Bone marrow (tissue), 2 donors: Measurements from ENCODE around the gene GAL3ST1.
A peak's percentile ranks its signal among the peaks of the same experiment; 100 is the strongest.
"Not testable (repeated sequence)": the region's sequence is repeated elsewhere in the genome, so short reads cannot be mapped to it uniquely, and the experiment has no call there.

Experiments used
- DNase-seq, 2 donors: peaks; one replicate each; lab custom pipeline; 2025; lab: John Stamatoyannopoulos, UW

Gene GAL3ST1

DNA sequence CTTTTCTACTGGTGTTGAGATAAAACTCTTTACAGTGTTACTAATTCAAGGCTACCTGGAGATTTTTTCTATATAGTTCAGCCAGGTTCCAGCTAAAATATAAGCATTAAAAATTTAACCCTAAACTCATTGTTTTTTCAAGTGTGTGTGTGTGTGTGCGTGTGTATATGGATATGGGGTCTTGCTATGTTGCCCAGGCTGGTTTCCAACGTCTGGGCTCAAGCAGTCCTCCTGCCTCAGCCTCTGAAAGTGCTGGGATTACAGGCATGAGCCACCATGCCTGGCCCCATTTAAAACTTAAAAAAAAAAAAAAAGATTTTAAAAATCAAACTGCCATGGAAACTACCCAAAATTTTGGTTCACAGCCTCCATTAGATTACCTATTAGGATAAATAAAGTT, 21.7 kb upstream of the GAL3ST1 start:
- DNase-seq = no peak

DNA sequence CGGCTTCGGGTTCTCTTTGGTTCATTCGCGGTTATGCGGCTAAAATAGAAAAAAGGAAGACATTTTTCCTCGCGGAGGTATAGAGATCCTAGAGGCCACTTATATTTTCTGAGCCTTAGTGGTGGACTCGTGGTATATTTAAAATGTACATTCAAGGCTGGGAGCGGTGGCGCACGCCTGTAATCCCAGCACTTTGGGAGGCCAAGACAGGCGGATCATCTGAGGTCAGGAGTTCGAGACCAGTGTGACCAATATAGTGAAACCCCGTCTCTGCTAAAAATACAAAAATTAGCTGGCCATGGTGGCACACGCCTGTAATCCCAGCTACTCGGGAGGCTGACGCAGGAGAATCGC, 17.9 kb upstream of the GAL3ST1 start:
- not testable (repeated sequence) for DNase-seq

DNA sequence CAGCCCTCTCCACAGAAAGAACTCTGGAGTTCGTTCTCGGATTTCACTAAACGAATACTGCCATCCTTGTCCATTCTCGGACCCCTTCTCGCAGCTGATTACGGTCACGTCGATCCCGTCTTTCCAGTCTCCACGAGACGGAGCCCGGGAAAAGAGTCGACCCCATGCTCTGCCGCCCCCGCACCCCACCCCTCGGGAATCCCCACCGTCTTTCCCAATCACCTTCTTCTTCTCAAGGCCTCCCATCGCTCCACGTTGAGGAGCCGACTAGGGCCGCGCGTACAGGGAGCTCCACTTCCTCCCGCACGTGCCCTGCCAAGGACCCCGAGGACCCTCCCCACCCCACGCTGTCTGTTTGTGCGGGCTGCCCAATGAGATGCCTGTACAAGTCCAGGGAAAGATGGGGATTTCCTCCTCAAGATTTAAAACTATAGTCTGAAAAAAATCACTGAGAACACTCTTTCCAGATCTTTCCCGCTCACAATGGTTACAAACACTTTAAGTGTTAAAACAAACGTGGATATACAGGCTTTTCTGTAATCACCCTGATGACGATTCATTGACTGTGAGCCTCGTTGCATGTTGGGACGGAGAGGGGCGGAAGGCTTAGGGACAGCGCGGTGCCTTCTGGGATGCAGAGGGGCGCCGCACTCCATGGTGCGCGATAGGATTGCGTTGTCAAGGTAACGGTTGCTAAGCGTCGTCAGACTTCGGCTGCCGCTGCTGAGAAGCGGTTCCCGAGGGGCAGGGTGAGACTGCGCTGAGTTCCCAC, 17.3 kb upstream of the GAL3ST1 start, which contains the start of gene PES1:
TSS of gene PES1 (minus strand) at position 323 of the 772 bp plus-strand sequence. CDS start at position 246, 77 bp downstream.
- DNase-seq = peak; percentile 75 to 98

DNA sequence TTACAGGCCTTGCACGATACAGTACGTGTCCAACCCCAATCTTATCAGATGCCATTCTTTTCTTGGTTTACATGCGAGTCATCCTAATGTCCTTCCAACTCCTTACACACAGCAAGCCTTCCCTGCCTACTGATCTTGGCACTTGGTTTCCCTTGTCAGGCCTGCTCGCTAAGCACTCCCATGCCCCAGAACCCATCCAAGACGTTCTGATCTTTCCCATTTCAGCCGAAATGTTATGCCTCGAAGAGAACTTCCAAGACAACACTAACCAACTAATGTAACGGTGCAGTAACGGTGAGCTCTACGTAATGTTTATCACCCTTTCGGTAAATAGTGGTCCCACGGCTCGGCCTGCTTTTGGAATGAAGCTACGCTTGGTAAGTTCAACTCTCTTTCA, 16.7 kb upstream of the GAL3ST1 start:
- no peak for DNase-seq

DNA sequence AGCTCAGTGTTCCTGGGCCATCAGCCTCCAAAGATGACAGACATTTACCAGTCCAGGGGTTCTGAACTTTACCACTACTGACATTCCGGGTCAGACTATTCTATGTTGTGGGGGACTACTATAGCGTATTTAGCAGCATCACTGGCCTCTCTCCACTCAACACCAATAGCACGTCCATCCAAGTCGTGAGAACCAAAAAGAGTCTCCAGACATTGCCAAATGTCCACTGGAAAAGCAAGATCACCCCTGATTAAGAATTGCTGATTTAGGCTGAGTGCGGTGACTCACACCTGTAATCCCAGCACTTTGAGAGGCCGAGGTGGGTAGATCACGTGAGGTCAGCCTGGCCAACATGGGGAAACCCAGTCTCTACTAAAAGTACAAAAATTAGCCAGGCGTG, 11.9 kb upstream of the GAL3ST1 start:
- DNase-seq = no peak

DNA sequence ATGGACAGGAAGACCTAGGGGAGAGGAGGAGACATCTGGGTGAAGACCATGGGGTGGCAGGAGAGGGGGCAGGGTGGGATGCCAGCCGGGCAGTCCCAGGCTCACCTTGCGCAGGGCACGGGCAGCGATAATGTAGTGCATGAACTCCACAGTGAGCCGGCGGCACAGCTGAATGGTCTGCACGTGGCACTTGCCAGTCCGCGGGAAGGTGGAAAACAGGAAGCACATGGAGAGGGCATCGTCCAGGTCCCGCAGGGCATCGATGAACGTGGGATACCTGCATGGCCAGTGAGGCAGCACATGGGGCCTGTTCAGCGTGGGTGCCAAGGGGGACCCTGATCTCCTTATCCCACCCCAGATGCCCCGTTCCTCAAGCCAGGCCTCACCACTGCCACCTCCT, 10.0 kb upstream of the GAL3ST1 start:
- no peak for DNase-seq

DNA sequence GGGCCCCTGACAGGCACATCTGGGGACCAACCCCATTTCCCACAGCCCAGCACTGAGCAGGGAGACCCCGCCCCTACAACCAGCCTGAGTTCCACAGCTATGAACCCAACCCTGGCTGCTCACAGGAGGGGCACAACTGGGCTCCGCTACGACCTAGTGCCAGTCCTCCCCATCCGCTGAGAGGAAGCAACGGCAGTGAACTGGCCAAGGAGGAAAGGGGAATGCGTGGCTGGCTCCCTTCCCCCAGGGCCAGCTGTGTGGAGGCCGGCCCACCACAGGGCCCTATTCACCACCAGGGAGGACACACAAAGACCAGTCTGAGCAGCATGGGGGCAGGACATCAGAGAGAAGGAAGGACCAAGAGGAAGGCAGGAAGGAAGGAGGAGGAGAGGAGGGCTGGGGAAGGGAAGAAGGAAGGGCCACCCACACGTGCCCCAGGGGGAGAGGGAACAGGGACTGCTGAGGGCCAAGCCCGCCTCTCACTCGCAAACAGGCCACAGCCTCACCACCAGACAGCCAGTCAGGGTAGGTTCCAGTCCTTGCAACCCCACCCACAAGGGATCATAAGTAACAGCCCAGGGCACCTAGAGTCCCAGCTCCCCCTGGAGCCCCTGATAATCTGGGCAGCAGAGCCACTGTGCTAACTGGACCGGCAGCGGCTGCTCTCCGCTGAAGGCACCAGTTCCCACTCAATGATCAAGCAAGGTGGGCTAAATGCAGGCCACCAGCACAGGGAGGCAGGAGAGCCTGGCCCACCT, 8.5 kb upstream of the GAL3ST1 start:
- DNase-seq = no peak

DNA sequence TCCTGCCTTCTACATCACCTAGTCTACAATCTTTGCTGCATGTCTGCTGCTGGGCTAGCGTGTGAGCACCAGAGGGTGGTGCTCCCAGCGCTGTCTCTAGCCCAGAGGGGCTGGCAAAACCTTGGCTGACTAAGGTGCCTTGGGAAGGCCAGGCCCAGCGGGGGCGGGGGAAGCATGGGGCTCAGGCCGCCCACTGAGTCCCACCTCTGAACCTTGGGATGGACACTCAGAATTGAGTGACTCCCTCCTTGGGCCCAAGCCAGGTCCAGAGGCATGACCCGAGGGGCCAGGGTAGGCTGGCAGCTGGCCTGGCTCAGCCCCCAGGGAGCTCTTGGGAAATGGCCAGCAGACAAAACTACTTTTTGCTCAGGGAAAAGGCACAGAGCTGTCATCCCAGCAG, 7.6 kb upstream of the GAL3ST1 start:
- DNase-seq = no peak

DNA sequence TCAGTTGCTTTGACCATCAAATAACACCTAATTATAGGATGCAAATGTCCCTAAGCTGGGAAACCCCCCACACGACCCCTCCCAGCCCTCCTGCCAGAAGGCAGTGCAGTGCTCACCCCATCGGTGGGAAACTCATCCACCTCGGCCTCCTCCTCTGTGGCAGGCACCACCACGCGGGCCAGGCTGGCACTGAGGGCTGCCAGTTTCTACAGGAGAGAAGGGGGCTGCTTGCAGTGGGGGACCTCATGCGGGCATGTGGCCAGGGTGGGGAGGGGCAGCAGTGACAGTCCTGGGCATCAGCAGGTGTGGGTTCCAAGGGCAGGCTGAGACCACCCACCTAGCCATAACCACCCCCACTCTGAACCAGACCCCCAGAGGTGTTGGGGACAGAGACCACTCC, 6.4 kb upstream of the GAL3ST1 start:
- DNase-seq = no peak

DNA sequence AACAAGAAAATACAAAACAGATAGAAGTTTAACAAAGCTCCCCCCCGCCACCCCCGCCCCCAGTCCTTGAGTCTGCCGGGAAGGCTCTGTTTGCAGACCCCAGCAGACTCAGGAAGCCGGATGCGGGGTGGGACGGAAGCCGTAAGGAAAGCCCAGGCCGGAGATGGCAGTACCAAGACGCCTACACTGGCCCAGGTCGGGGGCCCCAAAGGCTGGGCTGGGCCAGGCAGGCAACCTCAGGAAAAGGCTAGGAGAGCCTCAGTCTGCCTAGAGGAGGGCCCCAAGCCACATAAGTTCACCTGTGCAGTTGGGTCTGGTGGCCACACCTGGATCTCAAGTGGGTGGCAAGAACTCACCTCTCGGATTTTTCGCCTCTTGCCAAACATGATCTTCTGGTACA, 4.0 kb upstream of the GAL3ST1 start:
- no peak for DNase-seq

DNA sequence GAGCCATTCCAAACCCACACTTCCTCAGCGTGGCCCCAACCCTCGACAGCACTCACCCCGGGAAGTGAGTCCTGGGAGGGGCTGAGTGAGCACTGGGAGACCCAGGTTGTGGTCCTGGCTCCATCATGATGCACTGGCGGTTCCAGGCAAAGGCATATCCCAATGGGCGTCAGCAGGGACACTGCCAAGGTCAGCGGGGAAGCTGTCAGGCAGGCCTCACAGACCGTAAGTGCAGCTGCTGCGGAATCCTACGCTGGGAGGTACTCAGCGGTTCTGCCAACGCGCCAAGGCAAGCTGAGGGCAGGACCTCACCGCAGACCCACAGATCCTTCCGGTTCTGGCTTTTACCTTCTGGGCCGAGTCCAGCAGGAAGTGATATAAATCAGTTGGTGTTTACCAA, 1.4 kb upstream of the GAL3ST1 start:
- DNase-seq = no peak

DNA sequence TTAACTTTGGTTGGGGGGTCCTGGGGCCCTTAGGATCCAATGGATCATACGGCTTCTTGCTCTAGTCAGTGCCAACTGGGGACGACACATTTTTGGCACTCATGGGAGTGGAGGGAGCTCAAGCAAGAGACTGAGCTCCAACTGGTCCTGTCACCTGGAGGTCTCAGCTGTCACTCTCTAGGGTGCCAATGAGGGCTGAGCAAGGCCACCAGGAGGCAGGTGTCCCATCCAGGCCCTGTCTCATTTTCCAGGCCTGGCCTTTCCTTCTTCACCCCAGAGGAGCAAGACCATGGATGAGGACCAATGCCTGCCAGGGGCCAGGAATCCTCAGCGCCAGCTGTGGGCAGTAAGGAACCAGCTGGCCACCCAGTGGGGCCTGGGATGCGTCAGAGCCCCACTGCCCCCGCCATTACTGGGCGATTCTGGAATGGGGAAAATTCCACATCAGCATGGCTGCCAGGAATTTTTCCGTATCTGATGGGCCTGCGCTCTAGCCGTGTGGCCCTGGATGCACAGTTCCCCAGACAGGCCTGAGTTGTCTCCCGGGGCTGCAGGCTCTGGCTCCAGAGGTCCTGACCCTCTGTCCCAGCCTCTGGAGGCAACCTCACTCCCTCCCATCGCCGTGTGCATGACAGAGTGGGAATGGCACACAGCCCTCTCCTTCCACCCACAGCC, 669 bp upstream of the GAL3ST1 start:
- DNase-seq = no peak

DNA sequence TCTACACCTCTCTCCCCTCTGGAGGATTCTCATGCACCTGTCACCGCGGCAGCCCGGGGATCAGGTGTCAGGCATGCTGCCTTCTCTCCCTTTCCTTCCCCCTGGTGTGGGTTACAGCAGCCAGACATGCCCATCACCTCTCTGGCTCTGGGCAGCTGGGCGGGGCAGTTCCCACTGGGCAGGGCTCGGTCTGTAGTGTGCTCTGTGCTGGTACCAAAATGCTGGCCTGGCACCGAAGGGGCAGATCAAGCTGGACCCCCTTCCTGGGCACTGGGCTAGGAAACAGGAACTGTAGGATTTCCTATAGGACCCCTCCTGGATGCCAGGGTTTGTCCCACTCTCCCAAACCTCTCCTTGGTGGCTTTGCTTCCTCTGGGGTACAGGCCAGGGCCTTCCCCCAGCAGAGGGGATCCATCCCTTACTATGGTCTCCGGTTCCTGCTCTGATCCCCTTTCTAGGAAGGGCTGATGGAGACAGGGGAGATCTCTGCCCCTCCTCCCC, 821 bp downstream of the GAL3ST1 start:
- no peak for DNase-seq

DNA sequence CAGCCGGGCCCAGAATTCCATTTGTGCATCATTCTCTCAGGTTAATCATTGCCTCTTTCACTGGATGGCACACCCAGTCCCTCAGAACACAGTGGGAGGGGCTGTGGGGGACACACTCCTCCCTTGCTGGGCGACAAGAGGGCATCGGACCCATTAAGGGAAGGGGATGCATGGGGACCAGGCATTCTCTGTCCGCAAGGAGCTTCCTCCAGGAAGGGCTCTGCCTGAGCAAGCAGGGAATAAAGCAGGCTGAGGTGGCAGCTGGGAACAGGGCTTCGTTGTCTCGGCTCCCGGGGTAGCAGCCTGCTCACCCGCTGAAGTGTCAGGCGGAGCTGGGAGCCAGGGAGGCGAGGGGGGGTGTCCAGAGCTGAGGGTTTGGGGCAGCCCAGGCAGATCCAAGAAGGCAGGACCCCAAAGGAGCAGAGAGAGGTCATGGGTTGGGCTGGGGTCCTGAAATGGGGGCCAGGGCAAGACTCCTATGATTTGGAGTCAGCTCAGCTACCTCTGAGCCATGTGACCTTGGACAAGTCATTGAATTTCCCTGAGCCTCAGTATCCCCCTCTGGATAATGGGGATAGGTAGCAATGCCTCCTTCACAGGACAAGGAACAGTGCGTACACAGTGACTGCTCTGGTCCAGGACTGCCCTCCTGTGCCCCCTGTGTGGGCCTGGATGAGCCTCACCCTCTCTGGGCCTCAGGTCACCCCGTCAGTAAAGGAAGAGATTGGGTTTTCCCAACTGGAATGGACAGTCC, 1.4 kb downstream of the GAL3ST1 start:
- DNase-seq = no peak

DNA sequence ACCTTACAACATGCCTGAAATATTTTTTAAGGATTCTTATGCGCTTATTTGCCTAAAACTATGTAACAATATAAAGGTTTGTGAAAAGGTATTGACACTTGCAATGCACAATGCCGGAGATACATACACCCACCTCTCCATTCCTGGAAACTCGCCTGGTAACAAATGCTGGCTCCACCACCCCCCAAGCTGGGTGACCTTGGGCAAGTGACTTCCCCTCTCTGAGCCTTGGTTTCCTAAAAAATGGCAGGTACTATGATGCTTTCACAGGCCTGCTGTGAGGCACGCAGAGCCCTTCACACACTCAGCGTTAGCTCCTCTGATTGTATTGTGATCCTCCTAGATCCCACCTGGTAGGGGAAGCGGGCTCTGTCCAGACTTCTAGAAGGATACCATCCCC, 2.3 kb downstream of the GAL3ST1 start:
- DNase-seq = no peak

DNA sequence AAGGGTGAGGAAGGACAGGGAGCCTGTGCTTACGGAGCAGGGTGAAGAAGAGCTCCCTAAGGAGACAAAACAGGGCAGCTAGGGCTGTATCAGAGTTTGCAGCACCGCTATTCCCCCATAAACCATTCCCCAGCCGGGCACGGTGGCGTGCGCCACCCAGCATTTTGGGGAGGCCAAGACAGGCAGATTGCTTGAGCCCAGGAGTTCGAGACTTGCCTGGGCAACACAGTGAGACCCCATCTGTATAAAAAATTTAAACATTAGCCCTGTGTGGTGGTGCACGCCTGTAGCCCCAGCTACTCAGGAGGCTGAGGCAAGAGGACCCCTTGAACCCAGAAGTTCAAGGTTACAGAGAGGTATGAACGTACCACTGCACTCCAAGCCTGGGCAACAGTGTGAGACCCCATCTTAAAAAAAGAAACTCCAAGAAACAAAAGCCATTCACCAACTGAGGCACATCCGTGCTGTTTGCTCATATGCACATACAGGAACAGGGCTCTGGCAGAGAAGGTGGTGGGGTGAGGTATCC, 4.7 kb downstream of the GAL3ST1 start:
- DNase-seq = no peak

DNA sequence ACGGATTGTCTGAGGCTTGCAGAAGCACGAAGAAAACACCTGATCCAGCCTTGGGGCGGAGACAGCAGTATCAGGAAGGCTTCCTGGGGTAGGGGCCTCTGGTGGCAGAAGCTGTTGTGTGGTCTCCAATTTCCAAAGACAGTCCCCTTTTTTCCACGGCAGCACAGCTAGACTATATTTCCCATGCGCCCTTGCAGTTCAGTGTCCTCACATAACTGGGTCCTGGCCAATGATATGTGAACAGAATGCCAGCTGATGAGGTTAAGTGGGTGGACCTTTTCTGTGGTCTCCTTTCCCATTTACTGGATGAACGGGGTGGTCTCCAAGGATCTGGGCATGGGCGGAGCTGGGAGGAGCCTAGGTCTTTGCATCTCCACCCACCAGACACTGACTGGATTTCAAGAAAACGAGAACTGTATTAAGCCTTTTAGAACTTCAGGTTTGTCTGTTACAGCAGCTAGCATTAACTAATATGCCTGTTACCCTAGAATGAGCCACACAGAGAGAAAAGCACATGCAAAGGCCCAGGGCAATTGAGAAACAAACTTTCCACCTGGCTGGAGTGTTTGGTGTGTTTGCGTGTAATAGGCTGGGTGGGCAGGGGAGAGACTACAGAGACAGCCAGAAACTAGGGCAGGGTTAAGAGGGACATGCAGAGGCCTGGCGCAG, 6.2 kb downstream of the GAL3ST1 start:
- DNase-seq = no peak

DNA sequence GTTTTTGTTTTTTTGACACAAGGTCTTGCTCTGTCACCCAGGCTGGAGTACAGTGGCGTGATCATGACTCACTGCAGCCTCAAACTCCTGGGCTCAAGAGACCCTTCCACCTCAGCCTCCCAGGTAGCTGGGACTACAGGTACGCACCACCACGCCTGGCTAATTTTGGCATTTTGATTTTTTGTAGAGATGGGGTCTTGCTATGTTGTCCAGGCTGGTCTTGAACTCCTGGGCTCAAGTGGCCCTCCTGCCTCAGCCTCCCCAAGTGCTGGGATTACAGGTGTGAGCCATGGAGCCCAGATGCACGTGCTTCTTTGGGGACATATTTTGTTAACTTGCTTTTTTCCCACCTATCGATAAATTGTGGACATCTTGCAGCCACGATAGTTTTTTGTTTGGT, 7.2 kb downstream of the GAL3ST1 start:
- DNase-seq = not testable (repeated sequence)

DNA sequence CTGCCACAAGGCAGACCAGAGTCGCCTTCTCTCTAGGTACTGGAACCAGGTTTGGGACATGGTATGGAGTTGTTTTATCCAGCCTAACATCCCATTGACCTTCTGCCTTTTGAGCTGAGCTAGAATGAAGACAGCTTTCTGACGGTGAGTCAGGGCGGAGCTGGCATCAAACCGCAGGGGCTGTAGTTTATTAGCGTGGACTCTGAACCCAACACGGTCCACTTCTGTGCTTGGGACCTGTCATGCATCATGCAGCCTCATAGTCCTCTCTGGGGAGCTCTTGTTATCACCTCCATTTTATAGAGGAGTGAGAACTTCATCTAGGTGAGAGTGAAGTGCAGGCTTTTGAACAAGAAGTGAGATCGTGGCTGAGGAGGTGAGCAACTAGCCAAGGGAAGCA, 8.3 kb downstream of the GAL3ST1 start:
- DNase-seq = no peak

DNA sequence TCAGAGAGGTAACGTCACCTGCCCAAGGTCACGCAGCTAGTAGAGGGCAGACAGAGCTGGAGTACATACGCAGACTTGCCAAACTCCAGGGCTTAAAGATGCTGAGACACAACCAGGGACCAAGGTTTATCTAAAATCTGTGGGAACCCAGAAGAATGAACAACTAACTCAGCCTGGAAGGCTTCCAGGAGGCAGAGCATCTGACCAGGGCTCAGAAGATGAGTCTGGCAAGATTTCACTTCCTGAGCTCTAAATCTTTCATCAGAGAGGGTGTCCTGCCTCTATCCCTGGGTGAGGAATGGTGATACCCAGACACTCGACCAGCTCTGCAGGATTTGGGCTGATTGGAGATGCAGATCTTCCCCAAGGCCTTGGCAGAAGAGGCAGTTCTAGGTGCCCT, 9.1 kb downstream of the GAL3ST1 start:
- no peak for DNase-seq

DNA sequence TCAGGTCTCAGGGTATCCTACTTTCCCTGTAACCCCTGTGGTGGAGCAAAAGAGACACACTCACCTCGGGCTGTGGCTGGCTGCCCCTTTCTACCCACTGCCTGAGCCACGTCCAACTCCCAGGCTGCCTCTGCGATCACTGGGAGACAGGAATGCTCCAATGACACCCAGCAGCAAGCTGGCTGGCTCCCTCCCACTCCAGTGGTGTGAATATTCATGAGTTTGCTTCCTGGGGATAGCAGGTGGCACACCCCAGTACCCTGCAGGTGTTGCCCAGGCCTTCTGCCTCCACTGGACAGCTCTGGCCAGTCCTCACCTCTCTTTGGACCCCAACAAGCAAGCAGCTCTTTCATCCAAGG, 9.7 kb downstream of the GAL3ST1 start:
- no peak for DNase-seq
